Thyroid gland (tissue), 4 donors: ENCODE results near the gene NUDT1.

Experiments
- CTCF ChIP-seq, 6 experiments: fragments of 200-600 bp in 3 of 6; fragments of 450-650 bp in 3 of 6; sonication (generic) in 3 of 6; IDR thresholded peaks; one replicate each; pipeline ENCODE4 v1.5.1; 2016 to 2019; ENCODE audit warnings: antibody characterized with exemption in 6 of 6, mild to moderate bottlenecking in 2 of 6, inconsistent platforms in 1 of 6, moderate library complexity in 1 of 6
- POLR2A ChIP-seq, 2 donors: fragments of 450-650 bp; IDR thresholded peaks; one replicate each; pipeline ENCODE4 v1.6.1; 2017; ENCODE audit warnings: antibody characterized with exemption in 2 of 2, mild to moderate bottlenecking in 2 of 2, moderate library complexity in 1 of 2

GRCh38 chr7:2200584-2200980 lies 41.4 kb upstream of the NUDT1 start:
- TF ChIP-seq POLR2A (IDR thresholded peaks at IDR 0.05): no peak
- no peak for TF ChIP-seq CTCF (IDR thresholded peaks at IDR 0.05)
